Measurements from ENCODE around the gene AFAP1.

AFAP1 gene

DNA sequence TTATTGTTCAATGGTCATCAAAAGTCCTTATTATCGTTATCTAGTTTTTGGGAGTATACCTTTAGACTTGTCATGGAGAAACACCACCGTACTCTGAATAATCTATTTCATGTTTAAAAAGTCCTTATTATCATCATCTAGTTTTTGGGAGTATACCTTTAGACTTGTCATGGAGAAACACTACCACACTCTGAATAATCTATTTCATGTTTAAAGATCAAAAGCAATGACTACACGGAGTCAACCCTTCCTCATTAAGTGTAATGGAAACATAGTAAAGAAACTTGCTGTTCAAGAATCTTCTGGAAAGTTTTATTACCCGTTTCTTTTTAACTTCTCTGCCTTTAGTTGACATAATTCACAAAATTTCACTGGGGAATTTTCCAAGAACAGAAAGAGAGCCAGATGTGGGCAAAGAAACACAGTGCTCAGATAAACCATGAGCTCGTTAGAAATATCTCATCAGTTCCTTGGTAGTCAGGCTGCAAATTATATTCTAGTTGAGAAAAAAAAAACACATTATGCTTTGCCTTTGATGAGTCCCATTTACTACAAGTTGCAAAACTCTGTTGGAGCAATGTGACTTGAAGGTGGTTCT is 158.8 kb downstream of the AFAP1 start:
- no peak for FAIRE-seq

DNA sequence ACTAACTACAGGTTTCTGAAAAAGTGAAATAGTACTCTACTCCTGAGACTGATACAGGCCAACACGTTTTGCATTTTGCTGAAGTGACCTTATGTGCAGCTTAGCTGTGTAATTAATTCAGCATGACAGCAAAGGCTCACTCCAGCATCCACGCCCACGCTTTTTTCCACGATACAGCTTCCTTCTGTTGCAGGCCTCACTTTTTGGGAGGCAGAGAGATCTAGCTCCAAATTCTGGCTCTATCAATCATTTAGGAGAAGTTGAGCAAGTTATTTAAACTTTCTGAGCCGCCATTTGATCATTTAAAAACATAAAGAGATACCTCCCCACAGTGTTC is 160.3 kb downstream of the AFAP1 start:
- FAIRE-seq = no peak

DNA sequence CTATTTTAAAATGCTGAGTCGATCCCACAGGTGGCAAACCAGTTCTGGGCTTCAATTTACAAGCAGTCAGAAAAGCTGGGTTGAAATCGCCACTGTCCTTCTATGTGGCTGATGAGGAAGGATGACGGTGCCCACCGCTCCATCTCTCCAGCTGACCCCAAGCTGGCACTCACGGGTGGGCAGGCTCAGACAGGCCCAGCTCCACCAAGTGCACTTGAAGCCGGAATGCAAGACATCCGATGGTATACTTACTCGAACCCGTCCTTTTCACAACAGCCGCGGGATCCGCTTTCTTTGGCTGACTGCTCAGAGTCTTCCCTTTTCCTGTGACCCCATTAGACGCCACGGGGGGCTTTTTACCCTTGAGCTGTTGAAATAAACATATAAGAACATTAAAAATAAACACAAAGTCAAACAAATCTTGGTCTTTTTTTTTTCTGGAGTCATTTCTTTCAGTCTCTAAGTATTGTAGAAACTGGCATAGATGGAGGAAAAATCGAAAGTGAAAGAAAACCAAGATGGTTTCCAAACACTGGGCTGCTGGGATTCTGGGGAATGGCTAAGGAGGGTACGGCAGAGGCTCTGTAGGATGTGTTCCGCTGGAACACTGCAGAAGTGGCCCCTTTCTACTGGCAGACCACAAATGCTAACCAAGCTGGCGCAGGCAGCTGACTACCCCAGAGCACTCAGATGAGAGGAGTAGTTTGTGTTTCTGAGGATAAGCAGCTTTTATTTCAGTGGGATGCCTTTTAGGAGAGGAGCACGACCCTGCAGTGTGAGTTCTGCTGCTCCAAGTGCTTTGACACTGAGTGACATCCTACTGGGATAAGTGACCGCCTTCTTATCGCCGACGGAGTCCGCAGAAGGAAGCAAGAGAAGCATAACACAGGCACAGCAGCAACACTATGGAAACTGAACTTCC is 160.9 kb downstream of the AFAP1 start:
- FAIRE-seq = no peak

DNA sequence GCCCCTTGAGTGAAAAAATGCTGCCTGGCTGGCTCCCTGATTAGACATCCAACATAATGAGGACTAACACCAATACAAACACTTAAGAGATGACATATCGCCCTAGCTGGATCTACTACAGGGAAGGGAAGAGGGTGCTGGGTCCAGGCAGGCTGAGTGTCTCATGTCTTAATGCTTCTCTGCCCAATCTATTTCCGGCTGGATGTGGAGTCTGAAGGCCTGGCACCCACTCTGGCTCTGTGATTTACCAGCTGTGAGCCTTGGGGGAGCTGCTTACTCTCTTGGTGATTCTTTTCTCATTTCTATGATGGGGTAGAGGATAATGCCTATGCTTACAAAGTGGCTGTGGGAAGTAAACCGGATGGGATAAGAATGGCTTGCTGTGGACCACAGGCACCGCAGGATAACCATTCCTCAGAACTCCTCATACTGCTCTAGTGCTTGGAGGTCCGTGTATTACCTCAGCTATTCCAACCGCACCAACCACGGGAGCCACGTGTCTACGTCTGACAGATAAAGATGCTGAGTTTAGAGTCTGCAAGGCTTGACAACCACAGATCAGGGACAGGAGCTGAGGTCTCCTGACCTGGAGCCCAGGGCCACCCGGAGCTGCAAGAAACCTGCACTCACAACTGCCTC is 161.7 kb downstream of the AFAP1 start:
- FAIRE-seq = no peak

DNA sequence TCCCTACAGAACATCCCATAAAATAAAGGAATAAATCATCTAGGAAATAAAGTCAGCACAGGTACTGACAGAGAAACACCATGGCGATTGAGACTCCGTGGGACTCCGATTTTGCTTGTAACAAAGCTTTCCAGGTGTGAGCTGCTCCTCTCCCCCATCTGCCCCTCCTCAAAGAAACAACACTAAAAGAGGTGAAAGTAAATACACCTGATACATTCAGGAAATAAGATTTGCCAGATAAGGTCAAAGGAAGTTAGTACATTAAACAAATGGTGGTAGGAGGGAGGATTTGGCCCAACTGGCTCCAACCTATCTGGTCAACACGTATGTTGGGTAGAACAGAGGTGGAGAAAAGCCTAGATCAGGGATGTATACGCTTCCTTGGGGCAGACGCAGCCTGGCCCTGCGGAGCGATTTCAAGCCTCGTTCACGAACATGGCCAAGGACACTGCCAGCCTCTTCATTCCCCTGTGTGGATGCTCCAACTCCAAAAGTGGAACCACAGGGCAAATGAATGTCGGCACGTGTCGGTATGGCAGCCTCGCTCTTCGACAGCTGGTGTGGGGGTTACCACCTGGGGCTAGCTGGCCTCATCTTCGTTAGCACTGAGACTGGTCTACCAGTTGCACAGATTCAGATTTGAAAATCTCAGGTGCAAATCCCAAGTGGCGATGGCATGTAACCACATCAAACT is 162.5 kb downstream of the AFAP1 start:
- no peak for FAIRE-seq

DNA sequence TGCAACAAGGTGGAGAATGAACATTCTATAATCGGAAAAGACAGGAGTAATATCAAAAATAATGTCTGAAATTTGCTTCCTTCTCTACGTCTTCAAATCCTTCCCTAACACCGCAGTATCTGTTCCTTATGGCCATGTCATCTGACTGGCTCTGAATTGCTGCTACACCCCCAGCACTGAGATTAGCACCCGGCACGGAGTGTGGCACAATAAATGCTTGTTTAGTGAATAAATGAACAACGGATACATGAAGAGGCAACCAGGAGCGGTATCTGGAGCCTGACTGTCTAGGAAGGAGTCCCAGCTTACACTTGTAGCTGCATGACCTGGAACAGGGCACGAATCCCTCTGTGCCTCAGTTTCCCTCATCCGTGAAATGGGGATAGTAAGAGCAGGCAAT is 164.3 kb downstream of the AFAP1 start:
- no peak for FAIRE-seq

DNA sequence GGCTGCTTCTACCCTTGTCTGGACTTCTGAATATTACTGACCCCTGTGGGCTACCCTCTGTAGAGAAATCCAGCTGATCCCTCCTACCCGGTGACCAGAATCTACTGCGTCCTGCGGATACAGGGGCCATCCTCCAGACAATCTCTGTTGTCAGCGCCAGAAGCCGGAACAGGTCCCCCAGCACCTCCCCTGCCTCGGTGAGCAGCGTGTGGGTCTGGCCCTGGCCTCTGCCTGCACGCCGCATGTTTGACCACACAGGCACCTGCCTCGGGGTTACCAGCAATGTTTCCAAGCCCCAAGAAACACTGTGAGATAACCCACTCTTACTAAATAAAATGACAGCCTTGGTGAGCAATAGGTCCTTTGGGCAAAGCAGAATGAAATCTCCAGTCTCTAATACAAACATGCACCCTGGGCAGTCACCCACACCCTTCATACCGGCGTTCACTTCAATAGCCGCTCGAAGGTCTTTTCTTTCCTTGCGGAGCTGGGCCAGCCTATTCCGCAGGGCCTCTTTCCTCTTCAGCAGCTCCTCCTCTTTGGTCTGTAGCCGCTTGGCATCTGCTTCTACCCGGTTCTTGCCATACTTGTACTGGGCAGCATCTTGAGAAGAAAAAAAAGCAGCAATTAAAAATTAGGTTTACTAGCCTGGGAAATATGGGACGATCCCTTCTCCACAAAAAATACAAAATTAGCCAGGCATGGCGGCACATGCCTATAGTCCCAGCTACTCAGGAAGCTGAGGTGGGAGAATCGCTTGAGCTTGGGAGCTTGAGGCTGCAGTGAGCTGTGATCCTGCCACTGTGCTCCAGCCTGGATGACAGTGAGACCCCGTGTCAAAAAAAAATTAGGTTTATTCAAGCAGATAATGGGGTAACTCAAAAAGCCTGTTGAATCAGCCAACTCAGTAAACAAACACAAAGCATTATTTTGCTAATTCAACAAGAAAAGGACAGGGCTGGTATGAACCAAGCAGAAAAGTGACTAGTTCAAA is 165.1 kb downstream of the AFAP1 start:
- FAIRE-seq = no peak

DNA sequence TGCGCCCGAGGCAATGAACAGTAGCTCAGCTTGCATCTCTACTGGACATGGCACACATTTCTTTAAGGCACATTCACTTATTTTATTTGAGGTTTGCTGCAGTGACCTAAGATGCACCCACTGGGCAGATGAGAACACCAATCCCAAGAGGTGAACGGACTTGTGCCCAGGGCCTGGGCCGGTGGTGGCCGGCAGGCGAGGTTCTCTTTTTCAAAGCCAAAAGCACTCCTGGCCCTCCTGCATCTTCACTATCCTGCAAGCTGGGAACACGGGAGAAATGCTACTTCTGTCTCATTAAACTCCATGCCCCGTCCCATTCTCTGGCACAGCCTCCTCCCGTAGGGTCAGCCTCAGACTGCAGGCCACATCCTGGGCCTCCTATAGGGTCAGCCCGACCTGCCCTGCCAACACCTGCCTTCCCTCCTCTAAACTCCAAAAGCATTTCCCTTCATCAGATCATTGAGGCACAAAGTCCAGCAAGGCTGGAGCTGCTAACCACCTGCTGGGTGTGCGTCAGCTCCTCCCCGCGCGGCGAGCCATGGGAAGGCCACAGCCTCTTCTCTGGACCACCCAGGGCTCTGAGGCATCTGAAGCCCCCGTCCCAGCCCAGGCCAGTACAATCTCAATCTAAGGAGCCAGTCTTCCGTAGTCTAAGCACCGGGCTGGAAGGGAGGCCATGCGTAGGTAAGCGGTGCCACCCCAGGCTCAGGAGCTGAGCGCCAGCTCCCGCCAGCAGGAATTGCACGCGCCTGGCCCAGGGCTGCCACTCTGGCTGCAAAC is 166.1 kb downstream of the AFAP1 start:
- no peak for FAIRE-seq

DNA sequence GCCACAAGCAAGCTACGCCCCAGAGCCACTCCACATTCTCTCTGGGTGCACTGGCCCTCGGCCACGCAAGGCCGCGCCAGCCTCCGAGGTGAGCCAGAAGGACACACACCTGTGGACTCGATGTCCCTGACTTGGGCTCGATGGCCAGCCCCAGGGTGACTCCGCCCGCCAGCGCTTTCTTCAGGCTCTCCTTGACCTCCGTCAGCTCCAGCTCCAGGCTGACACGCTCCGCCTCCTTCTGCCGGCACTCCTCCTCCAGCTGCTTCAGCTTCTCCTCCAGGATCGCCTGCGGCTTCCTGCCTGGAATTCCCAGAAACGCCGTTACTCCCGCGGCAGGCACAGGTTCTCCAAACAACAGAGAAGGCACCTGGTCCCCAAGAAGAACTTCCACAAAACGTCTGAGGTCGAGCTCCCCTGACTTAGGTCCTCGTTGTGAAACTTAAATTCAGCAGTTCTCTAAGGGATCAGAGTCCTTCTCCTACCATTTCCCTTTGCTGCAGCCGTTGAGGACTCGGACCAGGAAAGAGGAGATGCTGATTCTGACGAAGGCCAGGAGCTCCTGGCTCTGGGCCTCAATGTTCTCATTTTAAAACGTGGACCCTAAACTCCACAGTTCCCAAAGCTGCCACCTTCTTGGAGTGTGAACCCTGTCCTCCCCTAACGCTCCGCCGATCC is 166.8 kb downstream of the AFAP1 start:
- FAIRE-seq = no peak

DNA sequence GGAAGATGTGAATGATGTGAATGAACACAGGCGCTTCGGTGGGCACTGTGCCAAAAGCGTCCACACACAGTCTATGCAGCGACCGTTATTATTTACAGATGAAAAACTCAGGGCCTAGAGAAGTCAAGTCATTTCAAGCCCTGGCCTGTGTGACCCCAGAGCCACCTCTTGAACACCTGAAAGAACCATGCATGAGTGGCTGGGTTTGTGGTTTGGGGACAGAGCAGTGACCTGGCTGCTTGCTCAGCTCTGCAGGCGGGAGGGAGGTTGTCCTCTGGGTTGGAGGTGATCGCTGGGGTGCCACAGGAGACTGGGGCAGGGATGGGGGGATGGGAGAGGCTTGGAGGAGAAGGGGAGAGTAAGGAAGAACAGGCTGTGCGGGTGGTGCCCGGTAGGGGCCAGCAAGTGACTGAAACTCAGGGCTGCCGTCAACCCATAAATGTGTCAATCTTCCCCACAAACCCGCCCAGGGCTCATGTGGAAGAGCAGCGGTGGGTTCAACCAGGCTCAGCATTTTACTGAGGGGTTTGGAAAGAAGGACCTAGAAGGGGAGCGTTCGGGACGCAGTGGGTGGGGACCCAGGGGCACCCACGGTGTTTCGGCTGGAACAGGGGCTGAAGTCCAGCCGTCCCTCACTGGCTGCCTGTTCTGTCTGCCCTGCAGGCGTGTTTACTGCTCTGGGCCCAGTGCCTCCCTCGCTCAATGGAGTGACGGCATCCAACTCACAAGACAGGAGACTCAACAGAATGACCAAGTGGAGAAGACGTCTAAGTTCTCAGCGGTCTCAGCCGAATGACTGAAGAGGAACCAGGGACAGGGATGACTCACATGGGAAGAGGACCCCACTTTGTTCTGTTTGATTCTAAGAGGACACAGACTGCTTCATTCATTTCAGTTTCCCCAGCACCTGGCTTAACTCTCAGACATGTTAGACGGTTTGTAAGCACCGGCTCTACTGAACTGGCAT is 167.8 kb downstream of the AFAP1 start:
- FAIRE-seq = no peak

DNA sequence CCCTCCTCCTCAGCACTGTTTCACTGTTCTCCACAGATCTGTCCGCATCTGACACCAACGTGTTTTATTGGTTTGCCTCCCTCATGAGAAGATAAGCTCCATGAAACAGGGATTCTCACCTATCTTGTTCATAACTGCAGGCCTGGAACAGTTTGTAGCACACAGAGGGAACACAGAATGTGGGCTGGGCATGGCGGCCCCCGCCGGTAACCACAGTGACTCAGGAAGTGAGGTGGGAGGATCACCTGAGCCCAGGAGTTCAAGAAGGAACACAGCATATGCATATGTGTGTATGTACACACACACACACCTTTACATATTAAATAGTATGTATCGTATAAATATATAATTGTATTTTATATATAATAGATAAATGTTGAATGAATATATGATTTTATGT is 168.6 kb downstream of the AFAP1 start:
- FAIRE-seq = no peak

DNA sequence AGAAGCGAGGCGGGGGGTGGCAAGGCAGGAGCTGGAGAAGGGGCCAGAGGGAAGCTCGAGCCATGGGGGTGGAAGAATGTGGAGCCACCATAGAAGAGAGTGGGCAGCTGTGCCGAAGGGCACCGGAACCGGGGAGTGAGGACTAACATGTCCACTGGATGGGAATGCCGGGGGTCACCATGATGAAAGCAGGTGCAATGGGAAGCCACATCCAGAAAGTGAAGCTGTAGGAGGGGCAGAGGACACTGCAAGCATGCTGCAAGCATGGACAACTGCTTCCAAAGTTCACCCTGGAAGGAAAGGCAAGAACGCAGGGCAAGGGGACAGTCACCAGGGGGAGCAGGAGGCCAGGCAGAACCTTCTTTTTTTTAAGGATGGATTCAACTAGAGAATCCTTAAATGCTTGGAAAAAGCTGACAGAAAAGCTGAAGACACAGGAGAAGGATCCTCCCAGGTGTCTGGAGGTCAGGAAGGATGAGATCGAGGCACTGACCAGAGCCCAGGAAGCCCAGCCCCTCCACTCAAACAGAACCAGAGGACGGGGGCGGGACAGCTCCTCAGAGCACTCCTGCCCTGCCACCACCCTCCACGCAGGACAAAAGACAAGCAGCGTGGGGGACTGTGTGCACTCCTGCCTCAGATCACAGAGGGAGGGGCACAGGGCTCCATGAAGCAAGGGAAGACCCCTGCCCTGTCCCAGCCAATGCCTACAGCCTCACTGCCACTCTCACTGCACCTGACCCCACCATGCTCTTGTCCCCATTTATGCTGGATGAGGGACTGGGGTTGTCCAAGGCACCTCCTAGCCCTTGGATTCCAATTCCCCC is 169.2 kb downstream of the AFAP1 start:
- FAIRE-seq = no peak

DNA sequence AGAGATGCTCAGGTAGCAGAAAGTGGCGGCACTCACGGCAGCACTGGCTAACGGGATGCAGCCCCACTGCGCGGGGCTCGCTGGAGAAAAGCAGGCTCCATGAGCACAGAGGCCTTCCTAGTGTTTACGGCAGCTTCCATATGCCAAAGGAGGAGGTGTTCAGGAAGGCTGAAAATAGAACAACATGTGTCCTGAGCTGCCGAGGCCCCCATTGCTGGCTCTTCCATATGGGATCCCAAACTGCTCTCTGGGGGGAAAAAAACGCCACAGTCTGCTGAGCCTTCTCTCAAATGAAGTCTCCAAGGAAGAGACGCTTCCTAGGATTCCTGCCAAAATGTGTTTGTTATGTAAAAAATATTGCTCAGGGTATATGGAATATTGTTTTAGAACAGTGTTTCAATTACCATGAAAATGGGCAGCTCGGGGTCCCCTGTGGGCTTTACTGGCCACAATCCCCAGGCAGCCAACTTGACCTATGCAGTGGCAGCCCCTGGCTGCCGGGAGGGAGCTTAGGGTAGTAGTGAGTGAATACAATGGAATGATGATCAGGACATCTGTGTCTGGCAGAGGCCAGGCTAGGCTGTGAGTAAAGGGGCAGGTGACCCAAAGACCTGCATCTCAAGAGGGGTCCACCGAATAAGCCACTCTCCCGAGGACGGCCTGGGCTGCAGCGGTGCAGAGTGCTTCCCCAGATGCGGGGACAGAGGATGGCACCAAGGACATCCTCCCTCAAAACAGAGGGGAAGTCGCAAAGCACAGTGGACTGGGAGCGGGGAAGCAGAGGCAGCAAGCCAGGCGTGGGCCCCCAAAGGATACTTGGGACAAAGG is 170.1 kb downstream of the AFAP1 start:
- FAIRE-seq = no peak

DNA sequence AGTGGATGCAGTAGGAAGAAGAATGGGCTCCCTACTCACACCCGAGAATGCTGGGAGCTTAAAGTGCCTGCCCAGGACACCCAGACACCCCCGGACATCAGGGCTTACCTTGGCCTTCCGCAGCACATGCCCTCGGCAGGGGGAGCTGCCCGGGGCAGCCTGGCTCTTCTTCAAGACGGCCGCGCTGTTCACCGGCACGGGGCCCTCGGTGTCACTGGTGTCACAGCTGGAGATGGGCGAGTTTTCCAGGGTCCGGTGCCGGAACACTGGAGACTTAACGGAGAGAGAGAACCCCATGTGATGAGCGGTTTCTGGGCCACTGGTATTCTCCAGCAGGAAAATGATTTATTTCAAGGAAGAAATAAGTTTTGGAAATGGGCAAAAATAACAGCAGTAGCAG is 170.9 kb downstream of the AFAP1 start:
- no peak for FAIRE-seq

DNA sequence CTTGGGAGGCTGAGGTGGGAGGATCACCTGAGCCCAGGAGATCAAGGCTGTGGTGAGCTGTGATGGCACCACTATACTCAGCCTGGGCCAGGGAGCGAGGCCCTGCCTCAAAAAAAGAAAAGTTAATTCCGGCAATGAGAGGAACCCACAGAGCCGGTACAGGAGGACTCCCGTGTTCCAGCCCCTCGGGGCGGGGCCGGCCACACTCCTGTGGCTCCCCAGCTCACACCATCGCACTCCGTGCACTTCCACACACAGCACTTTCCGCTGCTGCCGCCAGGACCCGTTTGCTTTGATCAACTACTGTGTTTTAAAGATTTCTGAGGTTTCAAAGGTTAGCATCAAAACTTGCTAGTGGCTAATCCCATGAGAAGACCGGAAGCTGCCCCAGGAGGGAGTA is 171.7 kb downstream of the AFAP1 start:
- FAIRE-seq = no peak

DNA sequence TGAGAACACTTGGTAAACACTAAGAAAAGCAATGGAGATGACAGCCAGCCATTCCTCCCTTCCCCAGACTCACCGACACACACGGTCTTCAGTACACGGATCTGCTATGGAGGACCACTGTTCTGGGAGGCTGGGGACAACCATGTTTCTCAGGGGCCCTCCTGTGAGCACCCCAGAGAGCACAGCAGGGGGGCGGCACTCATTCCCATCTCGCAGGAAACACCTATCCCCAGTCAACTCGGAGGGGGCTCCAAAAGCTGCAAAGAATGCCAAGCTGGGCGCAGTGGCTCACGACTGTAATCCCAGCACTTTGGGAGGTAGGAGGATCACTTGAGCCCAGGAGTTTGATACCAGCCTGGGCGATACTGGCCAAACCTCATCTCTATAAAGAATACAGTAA is 172.1 kb downstream of the AFAP1 start:
- FAIRE-seq = no peak

DNA sequence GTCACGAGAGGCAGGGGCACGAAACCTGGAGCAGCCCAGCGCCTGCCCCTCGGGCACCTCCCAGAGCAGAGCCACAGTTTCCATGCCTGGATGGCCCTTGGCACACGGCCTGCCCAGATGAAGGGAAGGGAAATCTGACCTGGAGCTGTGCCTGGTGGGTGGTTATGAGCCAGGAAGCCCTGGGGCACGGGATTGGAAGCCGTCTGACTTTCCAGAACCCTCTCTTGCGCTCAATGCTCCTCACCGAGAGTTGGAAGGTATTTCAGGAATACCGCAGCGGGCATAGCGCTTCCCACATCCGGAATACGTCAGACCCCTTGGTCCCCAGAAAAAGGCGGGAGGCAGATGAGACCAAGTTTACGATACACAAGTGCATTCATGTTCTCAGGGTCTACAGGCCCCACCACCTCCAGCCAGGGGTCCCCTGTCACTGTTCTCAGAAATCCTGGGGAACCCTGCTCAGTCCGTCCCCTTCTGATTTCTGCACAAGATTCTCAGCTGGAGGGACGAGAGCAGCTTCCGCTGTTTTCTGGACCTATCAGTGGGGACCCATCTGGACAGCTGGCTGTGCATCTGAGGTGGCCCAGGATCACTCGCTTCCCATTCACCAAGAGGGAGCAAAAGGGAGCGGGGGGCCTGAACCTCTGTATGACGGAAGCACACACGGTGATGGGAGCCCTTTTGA is 172.9 kb downstream of the AFAP1 start:
- FAIRE-seq = no peak
